Ovary (tissue), 9 donors: ENCODE results near the gene DUSP22. TPM values are rescaled to one million over a fixed set of nuclear protein-coding genes. Genes with fewer than 3 reads are reported as not detected.

Source experiments
- DNase-seq, 5 donors: peaks; one replicate each; pipeline ENCODE4 v3.0.0-alpha.2; 2019 to 2020
- H3K27ac ChIP-seq, 2 donors: fragments of 200-600 bp; one replicate each; pipeline versions ENCODE4 v1.5.1 to v1.8.0; 2019 to 2022
- H3K27me3 ChIP-seq: fragments of 200-600 bp; one replicate; pipeline ENCODE4 v1.8.0; 2022
- H3K36me3 ChIP-seq: fragments of 200-600 bp; sonication (generic); one replicate; pipeline ENCODE4 v1.5.1; 2019
- H3K4me1 ChIP-seq: one replicate; pipeline ENCODE4 v1.8.1; 2013; ENCODE audit warnings: mild to moderate bottlenecking, moderate library complexity; ENCODE audit not compliant: insufficient read depth
- H3K4me3 ChIP-seq: fragments of 200-600 bp; sonication (generic); one replicate; pipeline ENCODE4 v1.5.1; 2017
- H3K9me3 ChIP-seq, 2 donors: fragments of 200-600 bp in 1 of 2; sonication (generic) in 1 of 2; one replicate each; pipeline versions ENCODE4 v1.5.1 to v1.8.1; 2013 to 2019; ENCODE audit warnings: mild to moderate bottlenecking in 1 of 2, moderate library complexity in 1 of 2
- CTCF ChIP-seq, 3 donors: fragments of 450-650 bp in 2 of 3; fragments of 200-600 bp in 1 of 3; IDR thresholded peaks; one replicate each; pipeline versions ENCODE4 v1.5.1 to v1.8.0; 2016 to 2022; ENCODE audit warnings: antibody characterized with exemption in 3 of 3, mild to moderate bottlenecking in 1 of 3
- EP300 ChIP-seq: sonication (generic); formaldehyde crosslinking; IDR thresholded peaks from one replicate; pipeline ENCODE4 v1.6.1; 2017; ENCODE audit warnings: antibody characterized with exemption
- POLR2A ChIP-seq: fragments of 450-650 bp; IDR thresholded peaks from one replicate; pipeline ENCODE4 v1.6.1; 2017; ENCODE audit warnings: antibody characterized with exemption, mild to moderate bottlenecking, moderate library complexity
- WGBS, 3 donors: extraction: QIAGEN DNeasy Blood & Tissue Kit in 1 of 3; methylation state at CpG; one replicate each; pipeline versions ENCODE4 v1.1.5 to v1.1.7; 2013 to 2017; 5-methylcytosine and 5-hydroxymethylcytosine counted together
- intact Hi-C, 4 donors: fragments of 100-400 bp; cut with DNase I; formaldehyde crosslinking; loops; one replicate each; pipeline versions ENCODE4 v1.11.0 to v1.15.1; 2022 to 2023
- polyA plus RNA-seq, 2 donors: library from polyadenylated mRNA; stranded (reverse); fragments of 200-250 nt in 1 of 2; fragments of 350-450 nt in 1 of 2; fragmentation: Illumina TruSeq in 1 of 2; extraction: RNeasy Lipid Tissue Mini Kit (QIAGEN cat#74804) in 1 of 2; gene quantifications; one replicate each; pipeline ENCODE4 v1.2.3, GENCODE V29; 2013 to 2014
- total RNA-seq, 7 donors: library from RNA; depleted of rRNA in 2 of 7; stranded (reverse); fragments of >200 nt in 2 of 7; fragmentation: NEBNext Ultra II Directional in 3 of 7; extraction: Animal tissue kit (Norgen Biotek cat#: 25700) in 3 of 7; gene quantifications; one replicate each; pipeline versions ENCODE4 v1.1.0 to v1.2.4, GENCODE V29; 2016 to 2023
- donor health status: DM: no; HTN: no; CAD: no; lungs with moderate emphysema.
- donor health status: DM: no; HTN: no; CAD: no.
- donor health status: Bipolar disorder and iron deficiency.
- donor health status: DM: yes; HTN: yes; CAD: no.
- donor health status: DM: no; HTN: no; CAD: no.
- donor health status: DM: yes; HTN: yes; CAD: no.

The DUSP22 gene
- total and polyA plus RNA-seq, 9 donors = 24.7 to 35.0 (median 29.3) TPM

DNA sequence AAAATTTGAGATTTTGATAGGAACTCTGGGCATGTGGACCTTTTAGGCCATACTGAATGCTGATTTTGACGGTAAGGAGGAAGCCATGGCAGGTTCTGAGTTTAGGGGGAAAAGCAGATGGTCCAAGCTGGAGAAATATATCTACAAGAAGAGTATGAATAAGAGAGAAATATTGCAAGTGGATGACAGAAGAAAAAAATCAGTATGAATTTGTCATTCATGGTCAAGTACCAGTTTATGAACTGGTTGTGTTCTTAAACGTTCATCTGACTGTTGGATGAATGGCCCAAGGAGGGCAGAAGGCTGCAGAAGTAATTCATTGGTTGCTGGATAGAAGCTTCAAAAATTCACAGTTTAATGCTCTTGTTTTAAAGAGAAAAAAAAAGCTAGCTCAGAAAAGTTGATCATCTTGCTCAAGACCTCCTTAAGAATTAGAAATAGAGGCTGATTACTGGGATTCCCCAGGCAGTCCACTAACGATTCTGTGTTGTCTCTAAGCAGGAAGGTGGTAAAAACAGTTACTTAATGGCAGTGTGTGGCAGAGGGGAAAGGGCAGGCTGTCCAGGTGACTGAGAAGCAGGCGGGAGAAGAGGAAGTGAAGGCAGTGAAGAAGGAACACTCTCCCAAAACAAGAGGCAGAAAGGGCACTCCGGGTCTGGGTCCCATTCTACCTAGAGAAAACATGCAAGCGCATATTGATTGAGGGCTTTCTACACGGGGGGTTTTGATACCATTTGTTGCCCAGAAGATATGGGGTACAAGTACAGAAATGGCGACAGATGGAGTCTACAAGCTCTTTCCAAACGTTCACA is 2.0 kb upstream of the DUSP22 start:
- Histone ChIP-seq H3K4me1 (no peaks in the 10 kb centered on the region), H3K36me3 (no peaks in the 10 kb centered on the region), H3K4me3 (no peak overlapping the region), H3K27ac (no peak overlapping the region), H3K27me3 (no peaks in the 10 kb centered on the region), H3K9me3 (no peaks in the 10 kb centered on the region)
- intact Hi-C loops = no loop called here
- TF ChIP-seq POLR2A (no peak), EP300 (no peak), CTCF (IDR thresholded peaks at IDR 0.05) (no peak)
- no peak for DNase-seq
- 73 to 78% (median 74%) methylated on average over 9 of the region's 9 CpGs for WGBS, 3 donors

GRCh38 chr6:291204-291696 is 1.0 kb upstream of the DUSP22 start:
- DNase-seq = no peak

DNA sequence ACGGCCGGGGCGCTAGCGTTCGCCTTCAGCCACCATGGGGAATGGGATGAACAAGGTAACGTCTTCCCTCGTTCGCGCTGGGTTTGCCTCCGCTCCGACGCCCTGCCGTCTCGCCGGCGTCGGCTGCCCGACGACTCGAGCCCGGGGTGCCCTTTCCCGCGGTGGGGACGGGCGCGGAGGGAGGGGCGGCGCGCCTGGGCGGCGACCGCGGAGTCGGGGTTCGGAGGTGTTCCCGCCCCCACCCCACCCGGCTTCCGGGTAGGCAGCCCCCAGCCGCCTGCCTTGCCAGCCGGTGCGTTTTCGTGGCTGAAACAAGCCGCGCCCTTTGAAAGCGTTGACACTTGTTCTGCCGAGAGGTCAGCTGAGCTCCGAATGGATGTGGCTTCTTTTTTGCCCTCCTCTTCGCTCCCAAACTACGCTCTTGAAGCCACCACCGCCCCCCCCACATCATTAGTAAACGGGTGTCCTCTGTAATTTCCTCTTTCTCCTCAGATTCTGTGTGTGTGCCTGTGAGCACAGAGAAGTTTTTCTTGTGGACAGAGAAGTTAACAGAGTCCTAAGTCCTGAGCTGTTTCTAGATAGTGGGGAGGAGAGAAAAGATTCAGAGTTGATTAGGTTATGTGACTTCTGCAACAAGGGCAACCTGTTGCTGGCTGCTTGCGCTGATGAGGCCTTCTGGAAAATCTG is 362 bp downstream of the DUSP22 start:
- intact Hi-C loops = no loop called here
- DNase-seq = peak; percentile 54 to 73 (median 67)
- peak overlapping the region; percentile 64 for H3K4me3 ChIP-seq
- TF ChIP-seq POLR2A (no peak), EP300 (no peak), CTCF (IDR thresholded peaks at IDR 0.05) (no peak)
- H3K36me3 ChIP-seq = no peaks in the 10 kb centered on the region
- no peaks in the 10 kb centered on the region for H3K4me1 ChIP-seq
- WGBS, 3 donors = 23 to 31% (median 27%) methylated on average over 50 to 52 of the region's 52 CpGs
- H3K27ac ChIP-seq = peak overlapping the region; percentile 91 to 92
- H3K27me3 ChIP-seq = no peaks in the 10 kb centered on the region
- H3K9me3 ChIP-seq = no peaks in the 10 kb centered on the region

More at GRCh38 chr6:291204-291696, 1.0 kb upstream of the DUSP22 start:
- Histone ChIP-seq H3K27ac (peak overlapping the region; percentile 91 to 92), H3K4me3 (peak overlapping the region; percentile 64), H3K9me3 (no peaks in the 10 kb centered on the region), H3K27me3 (no peaks in the 10 kb centered on the region), H3K4me1 (no peaks in the 10 kb centered on the region), H3K36me3 (no peaks in the 10 kb centered on the region)
- WGBS, 3 donors = 41 to 48% (median 46%) methylated on average over 8 of the region's 8 CpGs
- no peak for TF ChIP-seq CTCF (IDR thresholded peaks at IDR 0.05)
- TF ChIP-seq EP300 = no peak
- no peak for TF ChIP-seq POLR2A
- intact Hi-C loops = no loop called here

GRCh38 chr6:293193-294174 is 1.2 kb downstream of the DUSP22 start:
- H3K9me3 ChIP-seq = no peaks in the 10 kb centered on the region
- intact Hi-C loops = no loop called here
- peak overlapping the region; percentile 64 for H3K4me3 ChIP-seq
- DNase-seq = peak in 3 of 5 donors; percentile 53 to 63 (median 56)
- H3K4me1 ChIP-seq = no peaks in the 10 kb centered on the region
- H3K27ac ChIP-seq = peak overlapping the region in 1 of 2 donors; percentile 92
- TF ChIP-seq POLR2A (no peak), EP300 (no peak), CTCF (IDR thresholded peaks at IDR 0.05) (no peak)
- no peaks in the 10 kb centered on the region for H3K36me3 ChIP-seq
- WGBS, 3 donors = 45 to 56% (median 53%) methylated on average over 24 of the region's 24 CpGs
- no peaks in the 10 kb centered on the region for H3K27me3 ChIP-seq
